SK-N-SH (cell line): ENCODE data around the gene SNX5. TPM values are rescaled to one million over a fixed set of nuclear protein-coding genes. Genes with fewer than 3 reads are reported as not detected.

Experiments
- CTCF ChIA-PET: fragments of 300-600, 350-600 bp; formaldehyde crosslinking; extraction: SDS; loops from one replicate; lab custom pipeline; 2021; lab: Yijun Ruan, JAX
- POLR2A ChIA-PET: fragments of 350-600 bp; sonication (Branson Sonifier 250); formaldehyde crosslinking; extraction: SDS; loops from one replicate; lab custom pipeline; 2020; ENCODE audit warnings: antibody characterized with exemption, inconsistent platforms; lab: Yijun Ruan, JAX
- DNase-seq: peaks from one replicate; pipeline ENCODE4 v3.0.0; 2012
- H2AFZ ChIP-seq: fragments of 200-600 bp; sonication (generic); 2 replicates; pipeline ENCODE4 v1.8.1; 2016; ENCODE audit warnings: antibody characterized with exemption, mild to moderate bottlenecking, low read depth
- H3F3A ChIP-seq: fragments of 200-600 bp; sonication (generic); replicated peaks from 2 replicates; pipeline ENCODE3; 2016; ENCODE audit warnings: antibody characterized with exemption, mild to moderate bottlenecking; ENCODE audit not compliant: insufficient read depth
- H3K27ac ChIP-seq, 2 experiments: fragments of 200-500 bp in 1 of 2; fragments of 200-600 bp in 1 of 2; sonication (Bioruptor generic) in 1 of 2; sonication (generic), shearing (Covaris generic) in 1 of 2; 2 replicates each; pipeline versions ENCODE4 v1.5.1 to v1.6.1; 2014 to 2016; ENCODE audit warnings: low read depth in 2 of 2, inconsistent platforms in 1 of 2, low read length in 1 of 2, mild to moderate bottlenecking in 1 of 2, mixed read lengths in 1 of 2
- H3K27me3 ChIP-seq: fragments of 200-600 bp; sonication (generic), shearing (Covaris generic); 2 replicates; pipeline ENCODE4 v1.6.1; 2016; ENCODE audit warnings: mixed run types; ENCODE audit not compliant: insufficient read depth
- H3K36me3 ChIP-seq, 2 experiments: fragments of 200-500 bp in 1 of 2; fragments of 200-600 bp in 1 of 2; sonication (Bioruptor generic) in 1 of 2; sonication (generic) in 1 of 2; replicated peaks in 1 of 2; 2 replicates each; pipeline versions ENCODE3 to v1.5.1; 2014 to 2016; ENCODE audit warnings: low read length in 1 of 2, mild to moderate bottlenecking in 1 of 2; ENCODE audit not compliant: insufficient read depth in 2 of 2, control insufficient read depth in 1 of 2
- H3K4me1 ChIP-seq, 2 experiments: fragments of 200-500 bp in 1 of 2; fragments of 200-600 bp in 1 of 2; sonication (Bioruptor generic) in 1 of 2; sonication (generic), shearing (Covaris generic) in 1 of 2; 2 replicates each; pipeline versions ENCODE4 v1.5.1 to v1.6.1; 2014 to 2016; ENCODE audit warnings: low read depth in 1 of 2, low read length in 1 of 2, mixed run types in 1 of 2; ENCODE audit not compliant: insufficient read depth in 2 of 2, control insufficient read depth in 1 of 2
- H3K4me2 ChIP-seq: fragments of 200-600 bp; sonication (generic), shearing (Covaris generic); 2 replicates; pipeline ENCODE4 v1.6.1; 2017; ENCODE audit warnings: mixed run types
- H3K4me3 ChIP-seq, 2 experiments: fragments of 200-500 bp in 1 of 2; fragments of 200-600 bp in 1 of 2; sonication (Bioruptor generic) in 1 of 2; sonication (generic), shearing (Covaris generic) in 1 of 2; 2 replicates each; pipeline versions ENCODE4 v1.5.1 to v1.8.1; 2014 to 2016; ENCODE audit warnings: low read depth in 2 of 2, inconsistent platforms in 1 of 2, low read length in 1 of 2, mild to moderate bottlenecking in 1 of 2, mixed read lengths in 1 of 2, moderate library complexity in 1 of 2
- H3K79me2 ChIP-seq: fragments of 200-600 bp; sonication (generic); 2 replicates; pipeline ENCODE4 v1.8.1; 2017; ENCODE audit warnings: mild to moderate bottlenecking; ENCODE audit not compliant: insufficient read depth
- H3K9ac ChIP-seq: fragments of 200-600 bp; sonication (generic); 2 replicates; pipeline ENCODE4 v1.6.1; 2017; ENCODE audit warnings: mixed run types
- H3K9me2 ChIP-seq: fragments of 200-600 bp; sonication (generic); 2 replicates; pipeline ENCODE4 v1.6.1; 2017; ENCODE audit warnings: mixed run types
- H3K9me3 ChIP-seq: fragments of 200-600 bp; sonication (generic); 2 replicates; pipeline ENCODE4 v1.6.1; 2017; ENCODE audit warnings: mixed run types, mild to moderate bottlenecking, moderate library complexity
- H4K20me1 ChIP-seq: fragments of 200-600 bp; sonication (generic); 2 replicates; pipeline ENCODE4 v1.6.1; 2017; ENCODE audit warnings: mild to moderate bottlenecking, mixed run types; ENCODE audit not compliant: insufficient read depth
- CHD2 ChIP-seq: fragments of 150-350 bp; IDR thresholded peaks from 2 replicates; pipeline ENCODE4 v1.6.1; 2018; ENCODE audit warnings: low read length; ENCODE audit not compliant: partially characterized antibody
- CTCF ChIP-seq: fragments of 200-600 bp; sonication (generic); IDR thresholded peaks from 2 replicates; pipeline ENCODE4 v1.6.1; 2017; ENCODE audit warnings: antibody characterized with exemption, mild to moderate bottlenecking, moderate library complexity
- EP300 ChIP-seq, 2 experiments: IDR thresholded peaks; 2 replicates each; pipeline versions ENCODE4 v1.4.0 to v1.6.1; 2012; ENCODE audit warnings: borderline replicate concordance in 1 of 2, low read depth in 1 of 2, low read length in 1 of 2
- EZH2phosphoT487 ChIP-seq: fragments of 200-600 bp; sonication (generic); IDR thresholded peaks from 2 replicates; pipeline ENCODE4 v1.6.1; 2017; ENCODE audit warnings: low read depth, mixed run types, mild to moderate bottlenecking, antibody characterized with exemption, moderate library complexity, borderline replicate concordance
- FOSL2 ChIP-seq: IDR thresholded peaks from 2 replicates; pipeline ENCODE4 v1.4.0; 2012; ENCODE audit warnings: low read depth, mild to moderate bottlenecking, moderate library complexity, borderline replicate concordance
- FOXJ3 ChIP-seq: sonication (generic); formaldehyde crosslinking; IDR thresholded peaks from 2 replicates; pipeline ENCODE4 v1.5.1; 2020; ENCODE audit warnings: mild to moderate bottlenecking, missing genetic modification reagents
- GABPA ChIP-seq: IDR thresholded peaks from 2 replicates; pipeline ENCODE4 v1.4.0; 2012; ENCODE audit warnings: low read depth, mild to moderate bottlenecking
- MXI1 ChIP-seq: IDR thresholded peaks from 2 replicates; pipeline ENCODE4 v1.6.1; 2012; ENCODE audit warnings: mild to moderate bottlenecking, low read depth, low read length, improper control_type of control experiment
- RAD21 ChIP-seq: IDR thresholded peaks from 2 replicates; pipeline ENCODE4 v1.6.1; 2012; ENCODE audit warnings: mild to moderate bottlenecking, low read length
- RFX5 ChIP-seq: IDR thresholded peaks from 2 replicates; pipeline ENCODE4 v1.6.1; 2012; ENCODE audit warnings: mild to moderate bottlenecking, improper control_type of control experiment, low read length
- RXRA ChIP-seq: IDR thresholded peaks from 2 replicates; pipeline ENCODE4 v1.4.0; 2012; ENCODE audit warnings: low read depth, mild to moderate bottlenecking, borderline replicate concordance
- TCF12 ChIP-seq: IDR thresholded peaks from 2 replicates; pipeline ENCODE4 v1.4.0; 2012
- WGBS: methylation state at CpG from one replicate; pipeline ENCODE4 v1.1.6; 2017; ENCODE audit warnings: low lambda C conversion rate; 5-methylcytosine and 5-hydroxymethylcytosine counted together
- polyA plus RNA-seq, 3 experiments: library from polyadenylated mRNA; depleted of rRNA; stranded (reverse); fragments of >200 nt; gene quantifications; 2 replicates each; pipeline ENCODE4 v1.2.3, GENCODE V29; 2012
- TF ChIP-seq, protein P1 (sequence below): IDR thresholded peaks from 2 replicates; pipeline ENCODE4 v1.4.0; 2012; ENCODE audit warnings: low read depth, borderline replicate concordance
- TF ChIP-seq, protein P2 (sequence below): IDR thresholded peaks from 2 replicates; pipeline ENCODE4 v1.6.1; 2012; ENCODE audit warnings: mild to moderate bottlenecking, low read depth, low read length, moderate library complexity

The SNX5 gene
- polyA plus RNA-seq, 1 of the 3 experiments (the other 2 are of a cell fraction) = 76.2 TPM

DNA sequence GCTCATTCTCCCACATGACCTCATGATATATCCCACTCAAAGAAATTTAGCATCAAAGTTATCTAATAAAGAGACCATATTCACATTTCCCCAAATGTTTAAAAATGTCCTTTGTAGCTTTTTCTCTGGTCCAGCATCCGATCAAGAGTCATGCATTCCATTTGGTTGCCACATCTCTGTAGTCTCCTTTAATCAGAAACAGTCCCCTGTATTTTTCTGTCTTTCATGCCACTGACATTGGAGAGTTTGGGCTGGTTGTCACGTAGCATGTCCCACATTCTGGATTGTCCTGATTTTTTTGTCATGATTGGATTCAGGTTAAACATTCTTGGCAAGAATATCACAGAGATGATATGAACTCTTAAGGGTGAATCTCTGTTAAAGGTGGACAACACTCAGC lies 55.7 kb downstream of the SNX5 start (continued):
- TF ChIP-seq, protein P1, sequence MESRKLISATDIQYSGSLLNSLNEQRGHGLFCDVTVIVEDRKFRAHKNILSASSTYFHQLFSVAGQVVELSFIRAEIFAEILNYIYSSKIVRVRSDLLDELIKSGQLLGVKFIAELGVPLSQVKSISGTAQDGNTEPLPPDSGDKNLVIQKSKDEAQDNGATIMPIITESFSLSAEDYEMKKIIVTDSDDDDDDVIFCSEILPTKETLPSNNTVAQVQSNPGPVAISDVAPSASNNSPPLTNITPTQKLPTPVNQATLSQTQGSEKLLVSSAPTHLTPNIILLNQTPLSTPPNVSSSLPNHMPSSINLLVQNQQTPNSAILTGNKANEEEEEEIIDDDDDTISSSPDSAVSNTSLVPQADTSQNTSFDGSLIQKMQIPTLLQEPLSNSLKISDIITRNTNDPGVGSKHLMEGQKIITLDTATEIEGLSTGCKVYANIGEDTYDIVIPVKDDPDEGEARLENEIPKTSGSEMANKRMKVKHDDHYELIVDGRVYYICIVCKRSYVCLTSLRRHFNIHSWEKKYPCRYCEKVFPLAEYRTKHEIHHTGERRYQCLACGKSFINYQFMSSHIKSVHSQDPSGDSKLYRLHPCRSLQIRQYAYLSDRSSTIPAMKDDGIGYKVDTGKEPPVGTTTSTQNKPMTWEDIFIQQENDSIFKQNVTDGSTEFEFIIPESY = no peak
- TF ChIP-seq, all 33 proteins: peak for 0

- H3K4me3 ChIP-seq = no peak overlapping the region
- no peaks in the 10 kb centered on the region for H4K20me1 ChIP-seq
- H3K27me3 ChIP-seq = peaks cover 7% of the 10 kb centered on the region; the same call in 1 of the 2 replicates
- ChIA-PET CTCF (interaction anchor here (0.6 kb wide), 1 partner anchor 1162 kb away, joined by 4 read pairs; no protein-coding TSS in a partner anchor), POLR2A (no interaction called here)
- DNase-seq = no peak
- no peaks in the 10 kb centered on the region for H3K9me3 ChIP-seq
- no peak overlapping the region for H2AFZ ChIP-seq
- no peak overlapping the region for H3K27ac ChIP-seq
- 61% methylated on average over 4 of the region's 4 CpGs for WGBS
- no peaks in the 10 kb centered on the region for H3K9me2 ChIP-seq
- no peak overlapping the region for H3K4me2 ChIP-seq
- no peak for TF ChIP-seq CHD2
- no peak for TF ChIP-seq FOXJ3 (CRISPR knock-in tag)
- no peak for TF ChIP-seq RFX5
- TF ChIP-seq FOSL2 = no peak
- TF ChIP-seq CTCF = no peak
- no peak for TF ChIP-seq RXRA
- TF ChIP-seq GABPA = no peak
- no peak for TF ChIP-seq EZH2phosphoT487
- no peak for TF ChIP-seq RAD21
- no peak for TF ChIP-seq MXI1
- no peak for TF ChIP-seq TCF12
- TF ChIP-seq EP300 (IDR thresholded peaks at IDR 0.05; ENCODE audit: borderline replicate concordance in 1 of 2, low read depth in 1 of 2, low read length in 1 of 2) = no peak
- TF ChIP-seq, protein P2, sequence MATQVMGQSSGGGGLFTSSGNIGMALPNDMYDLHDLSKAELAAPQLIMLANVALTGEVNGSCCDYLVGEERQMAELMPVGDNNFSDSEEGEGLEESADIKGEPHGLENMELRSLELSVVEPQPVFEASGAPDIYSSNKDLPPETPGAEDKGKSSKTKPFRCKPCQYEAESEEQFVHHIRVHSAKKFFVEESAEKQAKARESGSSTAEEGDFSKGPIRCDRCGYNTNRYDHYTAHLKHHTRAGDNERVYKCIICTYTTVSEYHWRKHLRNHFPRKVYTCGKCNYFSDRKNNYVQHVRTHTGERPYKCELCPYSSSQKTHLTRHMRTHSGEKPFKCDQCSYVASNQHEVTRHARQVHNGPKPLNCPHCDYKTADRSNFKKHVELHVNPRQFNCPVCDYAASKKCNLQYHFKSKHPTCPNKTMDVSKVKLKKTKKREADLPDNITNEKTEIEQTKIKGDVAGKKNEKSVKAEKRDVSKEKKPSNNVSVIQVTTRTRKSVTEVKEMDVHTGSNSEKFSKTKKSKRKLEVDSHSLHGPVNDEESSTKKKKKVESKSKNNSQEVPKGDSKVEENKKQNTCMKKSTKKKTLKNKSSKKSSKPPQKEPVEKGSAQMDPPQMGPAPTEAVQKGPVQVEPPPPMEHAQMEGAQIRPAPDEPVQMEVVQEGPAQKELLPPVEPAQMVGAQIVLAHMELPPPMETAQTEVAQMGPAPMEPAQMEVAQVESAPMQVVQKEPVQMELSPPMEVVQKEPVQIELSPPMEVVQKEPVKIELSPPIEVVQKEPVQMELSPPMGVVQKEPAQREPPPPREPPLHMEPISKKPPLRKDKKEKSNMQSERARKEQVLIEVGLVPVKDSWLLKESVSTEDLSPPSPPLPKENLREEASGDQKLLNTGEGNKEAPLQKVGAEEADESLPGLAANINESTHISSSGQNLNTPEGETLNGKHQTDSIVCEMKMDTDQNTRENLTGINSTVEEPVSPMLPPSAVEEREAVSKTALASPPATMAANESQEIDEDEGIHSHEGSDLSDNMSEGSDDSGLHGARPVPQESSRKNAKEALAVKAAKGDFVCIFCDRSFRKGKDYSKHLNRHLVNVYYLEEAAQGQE = no peak
- peaks cover 0 to 4% of the 10 kb centered on the region in 2 experiments; a peak in 1 of 4 replicates for H3K4me1 ChIP-seq
- no peaks in the 10 kb centered on the region for H3F3A ChIP-seq
- H3K79me2 ChIP-seq = no peaks in the 10 kb centered on the region
- no peaks in the 10 kb centered on the region for H3K36me3 ChIP-seq
- no peak overlapping the region for H3K9ac ChIP-seq
Measured at GRCh38 chr20:17911927-17912326, 56.7 kb downstream of the SNX5 start.
